Stimulated activated CD4-positive, alpha-beta T cell treated with anti-CD3 and anti-CD28 coated beads, Interleukin-12 subunit alpha, Interleukin-12 subunit beta, amount 100 ng/mL, for 4 hours (primary cell): ENCODE results near the gene TTC7B.

ENCODE experiments used
- DNase-seq: peaks from one replicate; pipeline ENCODE4 v3.0.0-alpha.2; 2020

The TTC7B gene

DNA sequence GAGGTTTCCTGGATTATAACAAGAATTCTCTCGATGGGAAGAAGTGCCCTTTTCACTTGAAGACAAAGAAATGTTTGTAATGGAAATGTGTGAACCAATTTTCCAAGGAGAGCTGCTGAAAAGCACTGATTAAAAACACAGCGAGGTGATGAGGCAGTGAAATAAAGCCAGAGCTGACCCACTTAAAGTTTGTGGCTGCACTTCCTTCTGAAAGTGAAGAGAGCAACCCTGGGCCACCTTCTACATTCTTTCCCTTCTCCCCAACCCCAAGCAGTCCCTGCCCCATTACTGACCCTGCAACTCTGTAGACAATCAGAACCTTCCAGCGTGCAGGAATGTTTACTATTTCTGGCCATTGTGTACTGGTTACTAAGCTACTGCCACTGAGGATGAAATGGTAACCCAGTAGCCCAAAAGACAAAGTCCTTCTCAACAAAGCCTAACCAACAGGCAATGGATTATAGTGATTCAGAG lies 173.9 kb downstream of the TTC7B start:
- no peak for DNase-seq

DNA sequence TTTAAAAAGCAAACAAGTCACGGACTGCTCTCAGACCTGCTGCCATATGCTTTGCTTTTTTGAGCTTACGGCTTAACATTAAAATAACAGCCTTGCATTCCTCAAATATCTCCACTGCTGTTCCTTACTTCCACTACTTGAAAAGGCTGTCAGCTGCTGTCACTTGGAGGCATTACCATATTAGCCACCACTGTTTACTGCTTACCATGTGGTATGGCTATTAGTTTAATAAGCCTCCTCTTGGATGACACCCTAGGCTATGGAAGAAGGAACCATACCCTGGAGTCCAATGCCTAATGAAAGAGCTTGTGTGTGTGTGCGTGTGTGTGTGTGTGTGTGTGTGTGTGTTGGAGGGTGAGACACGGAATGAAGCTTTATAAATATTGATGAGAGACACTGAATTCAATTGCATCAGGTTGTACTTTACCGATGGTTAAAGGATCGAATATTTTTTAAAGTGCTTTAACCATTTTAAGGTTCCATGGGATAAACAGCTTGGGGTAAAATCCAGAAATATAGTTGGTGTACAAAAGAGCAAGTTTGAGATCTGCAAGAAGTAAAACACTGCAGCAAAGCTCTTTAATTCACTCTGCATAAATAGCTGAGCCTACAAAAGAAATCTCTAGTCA lies 174.5 kb downstream of the TTC7B start:
- DNase-seq, result no peak

DNA sequence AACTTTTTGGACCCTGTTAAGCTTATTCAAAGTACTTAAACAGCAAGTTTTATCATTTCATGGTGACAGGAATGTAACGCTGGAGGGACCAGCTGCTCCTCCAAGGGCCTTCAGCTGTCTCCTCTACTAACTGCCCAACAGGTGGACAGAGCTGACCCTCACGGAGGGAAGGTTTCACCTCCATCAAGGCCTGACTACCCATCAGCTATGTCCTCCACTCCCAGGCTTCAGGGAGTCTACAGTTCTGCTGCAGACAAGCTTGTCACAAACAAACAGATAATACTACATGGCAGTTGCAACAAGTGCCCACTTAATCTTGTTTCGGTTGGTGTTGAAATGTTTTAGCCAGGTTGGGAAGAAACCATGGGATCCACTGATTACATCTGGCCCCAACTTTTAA lies 175.1 kb downstream of the TTC7B start:
- DNase-seq, result no peak

DNA sequence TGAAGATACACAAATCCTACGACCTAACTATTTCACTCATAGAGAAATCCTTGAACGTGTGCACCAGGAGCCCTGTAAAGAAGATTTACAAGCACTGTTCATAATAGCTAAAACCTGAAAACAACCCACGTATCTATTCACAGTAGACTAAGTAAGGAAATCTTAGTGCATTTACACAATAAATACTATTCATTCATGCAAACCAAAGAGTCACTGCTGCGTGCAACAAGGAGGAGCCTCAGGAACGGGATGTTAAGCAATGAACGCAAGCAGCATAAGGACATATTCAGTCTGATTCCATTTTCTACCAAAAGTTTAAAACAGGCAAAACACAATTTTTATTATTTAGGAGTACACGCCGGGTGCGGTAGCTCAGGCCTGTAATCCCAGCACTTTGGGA lies 176.6 kb downstream of the TTC7B start:
- DNase-seq, result no peak

DNA sequence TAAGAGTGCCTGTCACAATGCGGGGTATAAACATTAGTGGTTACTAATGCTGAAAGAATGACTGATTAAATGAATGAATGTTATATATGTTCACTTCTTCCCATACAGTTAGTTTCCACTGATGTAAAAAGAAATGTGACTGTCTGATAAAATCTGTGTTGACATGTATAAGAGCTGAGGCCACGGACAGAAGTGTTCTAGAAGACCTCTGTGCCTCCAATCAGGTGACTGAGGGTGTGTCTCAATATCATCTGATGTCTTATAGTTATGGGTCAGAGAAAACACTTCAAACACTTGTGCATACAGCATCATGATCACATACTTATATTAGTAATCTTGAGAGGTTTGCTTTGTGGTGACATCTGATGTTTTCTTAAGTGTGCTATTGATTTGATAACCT lies 183.4 kb downstream of the TTC7B start:
- no peak for DNase-seq

DNA sequence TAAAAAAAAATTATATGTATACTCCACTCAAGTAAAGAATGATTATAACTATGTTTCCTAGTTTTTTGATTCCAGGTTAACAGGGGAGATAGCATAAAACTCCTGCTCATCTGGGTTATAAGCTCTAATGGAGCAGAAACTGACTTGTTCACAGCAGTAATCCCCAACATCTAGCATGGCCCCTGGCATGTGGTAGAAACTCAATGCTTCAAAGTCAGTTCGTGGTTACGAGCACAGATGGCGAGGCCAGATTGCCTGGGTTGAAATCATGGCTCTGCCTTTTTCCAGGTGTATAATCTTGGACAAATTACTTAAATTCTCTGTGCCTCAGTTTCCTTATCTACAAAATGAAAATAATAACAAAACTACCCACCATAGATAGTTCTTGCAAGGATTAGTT lies 183.8 kb downstream of the TTC7B start:
- DNase-seq, result no peak

DNA sequence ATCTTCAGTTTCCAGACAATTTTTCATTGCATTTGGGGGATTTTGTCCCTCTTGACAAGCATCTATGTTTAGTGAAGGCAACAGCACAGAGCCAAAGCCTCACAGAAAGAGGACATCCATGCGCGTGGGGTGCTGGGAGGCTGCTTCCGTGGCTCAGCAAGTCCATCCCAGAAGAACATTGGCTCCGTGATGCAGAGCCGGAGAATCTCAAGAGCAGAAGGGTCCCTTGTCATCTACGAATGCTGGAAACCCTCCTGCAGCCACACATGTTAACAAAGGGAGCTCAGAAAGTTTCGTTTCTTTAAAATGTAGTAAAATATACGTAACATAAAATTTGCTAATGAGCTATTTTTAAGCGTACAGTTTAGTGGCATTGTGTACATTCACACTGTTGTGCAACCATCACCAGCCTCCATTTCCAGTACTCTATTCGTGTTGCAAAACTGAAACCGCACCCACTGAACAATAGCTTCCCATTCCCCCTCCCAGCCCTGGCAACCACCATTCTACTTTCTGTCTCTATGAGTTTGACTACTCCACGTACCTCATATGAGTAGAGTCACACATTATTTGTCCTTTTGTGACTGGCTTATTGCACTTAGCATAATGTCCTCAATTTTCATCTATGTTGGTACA lies 185.9 kb downstream of the TTC7B start:
- DNase-seq, result no peak

DNA sequence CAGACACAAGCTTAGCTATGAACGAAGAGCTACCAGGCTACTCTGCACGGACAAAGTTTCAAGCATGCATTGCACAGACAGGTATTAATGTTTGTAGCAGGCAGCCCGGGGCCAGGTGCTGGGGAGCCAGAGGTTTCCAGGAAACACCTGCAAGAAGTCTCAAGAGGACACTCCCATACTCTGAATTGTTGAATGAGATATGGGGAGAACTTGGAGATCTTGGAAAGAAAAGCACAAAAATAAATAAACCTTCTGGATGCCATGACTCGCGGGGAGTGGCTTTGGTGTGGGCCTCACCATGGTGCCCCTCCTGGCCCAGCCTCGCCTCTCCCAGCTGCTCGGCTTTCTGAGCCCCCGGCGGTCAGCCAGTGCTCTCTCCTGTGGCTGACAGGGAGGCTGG lies 186.8 kb downstream of the TTC7B start:
- DNase-seq, result no peak

DNA sequence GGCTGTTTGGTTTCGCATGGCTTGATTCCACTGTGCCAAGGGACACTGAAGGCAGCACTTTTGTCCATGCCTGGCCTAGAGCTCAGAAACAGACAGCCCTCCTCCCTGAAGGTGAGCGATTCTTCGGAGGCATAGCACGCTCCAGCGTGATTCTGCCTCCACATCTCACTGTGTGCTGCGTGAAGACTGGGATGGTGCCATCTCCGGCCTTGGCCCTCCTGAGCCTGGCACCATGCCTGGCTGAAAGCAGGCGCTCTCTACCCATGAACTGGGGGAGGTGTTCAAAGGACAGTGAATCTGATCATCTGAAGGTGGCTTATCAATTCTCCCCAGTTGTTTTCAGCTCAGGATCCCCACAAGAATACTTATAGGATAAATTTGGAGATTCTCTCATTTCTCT lies 187.4 kb downstream of the TTC7B start:
- no peak for DNase-seq

DNA sequence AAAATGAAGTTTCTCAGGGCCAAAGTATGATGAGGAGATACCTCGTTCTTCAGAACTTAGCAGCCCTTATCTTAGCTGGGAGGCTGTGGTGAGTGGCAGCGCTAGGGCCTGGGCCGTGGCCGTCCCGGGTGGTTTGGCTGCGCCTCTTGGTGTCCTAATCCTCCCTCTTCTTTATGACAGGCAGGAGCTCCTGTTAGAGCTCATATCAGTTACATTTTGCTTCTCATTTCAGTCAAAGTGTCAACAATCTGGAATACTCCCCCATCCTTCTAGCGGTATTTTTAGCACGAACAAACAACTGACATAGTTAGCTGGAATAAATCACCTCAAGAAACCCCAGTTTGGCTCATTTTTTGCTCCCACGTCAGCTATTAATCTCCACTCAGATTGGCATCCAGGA lies 188.8 kb downstream of the TTC7B start:
- DNase-seq, result no peak

DNA sequence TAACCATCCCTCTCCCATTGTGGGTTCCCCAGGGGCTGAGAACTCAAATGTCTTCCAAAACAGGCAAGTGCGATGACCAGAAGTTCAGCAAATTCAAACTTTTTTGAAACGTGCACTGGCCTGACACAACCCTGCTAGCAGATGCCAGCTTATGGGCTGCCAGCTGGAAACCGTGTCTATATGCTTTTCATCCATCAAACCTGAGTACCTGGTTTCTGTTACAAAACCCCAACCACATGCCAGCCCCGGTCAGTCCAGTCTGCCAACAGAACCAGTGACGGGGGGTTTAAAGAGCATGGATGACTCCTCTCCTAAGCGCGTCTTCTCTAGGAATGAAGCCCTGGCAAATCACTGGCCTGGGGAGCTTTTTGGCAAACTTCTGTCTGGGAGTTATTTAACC lies 189.7 kb downstream of the TTC7B start:
- no peak for DNase-seq

DNA sequence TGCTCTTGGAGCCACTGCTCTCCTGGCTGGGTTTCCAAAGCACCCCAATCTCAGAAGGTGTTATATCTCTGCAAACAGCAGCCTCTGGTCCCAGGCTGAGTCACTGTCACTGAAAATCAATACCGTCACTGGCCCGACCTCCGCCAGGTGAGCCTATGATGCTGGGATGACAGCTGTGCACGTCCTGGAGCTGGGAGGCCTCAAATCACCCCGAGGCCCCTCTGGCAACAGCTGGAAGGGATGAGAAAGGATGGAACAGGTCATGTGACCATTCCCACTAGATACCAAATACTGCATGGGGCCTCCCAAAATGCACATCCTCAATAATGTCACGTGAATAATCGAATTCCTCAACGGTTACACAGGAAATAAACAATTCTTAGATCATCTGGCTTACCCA lies 190.8 kb downstream of the TTC7B start:
- no peak for DNase-seq

DNA sequence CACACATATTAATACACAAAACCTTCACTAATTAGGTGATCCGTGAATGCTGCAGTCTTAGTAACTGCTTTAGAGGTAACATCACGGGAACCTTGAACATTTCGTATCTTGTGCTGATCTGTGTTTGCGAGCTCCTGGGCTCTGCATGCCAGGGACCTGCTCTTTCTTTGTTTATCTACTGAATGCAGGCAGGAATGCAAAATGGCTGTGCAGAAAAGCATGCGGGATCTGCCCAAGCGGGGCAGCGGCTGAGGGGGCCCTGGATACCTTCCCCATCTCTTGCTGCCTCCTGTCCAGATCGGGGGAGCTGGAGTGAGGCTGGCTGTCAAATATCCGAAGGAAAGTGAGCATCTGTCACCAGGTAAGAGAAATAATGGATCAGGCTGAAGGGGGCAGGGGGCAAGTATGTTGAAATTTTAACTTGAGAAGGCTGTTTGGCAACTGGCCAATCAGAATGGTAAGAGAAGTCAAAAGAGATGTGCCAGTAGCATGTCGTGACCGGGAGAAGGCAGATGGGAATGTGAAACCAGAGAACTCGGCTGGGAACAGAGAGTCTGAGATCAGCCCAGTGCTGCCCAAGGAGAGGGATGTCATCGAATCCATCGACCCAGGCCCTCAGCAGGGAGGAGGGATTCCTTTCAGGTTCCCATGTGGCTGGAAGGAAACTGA lies 191.4 kb downstream of the TTC7B start:
- no peak for DNase-seq

DNA sequence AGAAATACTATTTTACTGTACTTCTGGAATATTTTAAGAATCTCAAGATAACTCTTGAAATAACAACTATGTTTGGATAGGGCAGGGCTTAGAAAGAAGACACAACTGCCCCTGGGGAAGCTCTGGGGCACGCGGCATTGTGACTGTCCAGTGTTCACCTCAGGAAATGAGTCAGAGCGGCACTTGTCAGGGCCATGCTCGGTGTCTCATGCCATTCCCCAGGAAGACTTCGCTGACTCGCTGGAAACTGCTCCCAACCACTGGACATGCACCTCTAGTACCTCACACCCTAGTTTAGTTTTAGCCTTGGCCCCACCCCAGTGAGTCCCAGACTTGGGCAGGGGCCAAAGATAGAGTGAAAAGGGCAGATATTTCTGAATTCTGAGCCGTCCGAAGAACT lies 192.0 kb downstream of the TTC7B start:
- DNase-seq, result no peak

DNA sequence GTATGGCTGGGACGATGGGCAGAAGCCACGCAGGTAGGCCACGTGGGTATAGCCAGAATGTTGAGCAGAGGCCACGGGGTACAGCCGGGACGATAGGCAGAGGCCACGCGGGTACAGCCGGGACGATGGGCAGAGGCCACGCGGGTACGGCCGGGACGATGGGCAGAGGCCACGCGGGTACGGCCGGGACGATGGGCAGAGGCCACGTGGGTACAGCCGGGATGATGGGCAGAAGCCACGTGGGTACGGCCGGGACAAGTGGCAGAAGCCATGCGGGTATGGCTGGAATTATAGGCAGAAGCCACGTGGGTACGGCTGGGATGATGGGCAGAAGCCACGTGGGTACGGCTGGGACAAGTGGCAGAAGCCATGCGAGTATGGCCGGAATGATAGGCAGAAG lies 195.0 kb downstream of the TTC7B start:
- no peak for DNase-seq

DNA sequence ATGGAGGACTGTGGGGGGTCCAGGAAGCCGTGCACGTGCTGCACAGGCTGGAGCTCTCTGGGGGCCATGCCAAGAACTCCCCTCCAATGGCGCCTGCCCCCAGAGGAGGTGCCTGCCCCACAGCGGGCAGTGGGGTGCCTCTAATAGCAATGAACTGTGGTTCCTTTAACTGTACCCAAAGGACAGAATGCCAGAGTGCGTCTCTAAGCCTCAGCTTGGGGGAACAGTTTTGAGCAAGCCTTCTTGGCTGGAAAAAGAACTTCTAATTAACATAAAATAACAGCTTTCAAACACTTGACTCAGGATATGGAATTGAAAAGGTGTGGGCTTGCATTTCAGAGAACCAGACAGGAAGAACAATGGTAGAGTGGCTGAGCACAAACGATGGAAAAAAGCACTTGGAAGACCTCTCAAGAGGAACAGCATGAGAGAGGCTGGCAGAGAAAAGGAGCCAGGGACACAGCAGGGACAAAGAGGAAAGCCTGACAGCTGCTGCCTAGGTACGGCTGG lies 195.6 kb downstream of the TTC7B start:
- DNase-seq, result no peak

DNA sequence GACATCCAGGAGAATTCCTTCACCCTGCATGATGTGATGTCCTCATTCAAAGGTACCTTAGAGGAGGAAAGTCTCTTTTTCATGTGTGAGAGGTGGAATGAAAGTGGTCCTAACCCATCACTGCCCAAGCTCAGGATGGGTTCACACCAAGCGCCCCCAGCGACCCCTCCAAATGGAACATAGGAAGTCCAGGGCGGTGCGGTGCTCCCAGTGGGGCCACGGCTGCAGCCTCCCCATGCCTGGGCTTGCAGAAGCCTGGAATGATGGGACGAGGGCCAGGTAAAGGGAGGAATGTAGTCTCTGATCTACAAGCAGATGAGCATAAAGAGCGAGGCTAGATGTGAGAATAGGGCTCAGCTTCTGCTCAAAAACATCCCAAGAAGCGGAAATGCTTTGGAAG lies 196.3 kb downstream of the TTC7B start:
- no peak for DNase-seq

DNA sequence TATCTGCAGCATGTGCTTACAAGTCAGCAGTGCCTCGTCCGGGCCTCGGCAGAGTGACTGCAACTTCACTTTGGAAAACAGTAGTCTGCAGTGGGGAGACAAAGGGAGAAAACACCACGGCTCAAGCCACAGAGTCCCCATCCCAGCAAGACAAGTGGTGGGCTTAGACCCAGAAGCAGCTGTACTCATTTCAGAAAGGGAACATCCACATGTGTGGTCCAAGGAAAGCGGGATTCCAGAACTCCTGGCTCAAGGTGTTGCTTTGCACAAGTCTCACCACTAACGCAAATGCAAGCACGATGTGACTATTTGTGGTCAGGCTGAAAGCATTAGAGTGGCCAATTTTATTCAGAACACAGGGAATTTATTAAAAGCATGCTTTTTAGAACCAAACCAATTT lies 198.3 kb downstream of the TTC7B start:
- no peak for DNase-seq

DNA sequence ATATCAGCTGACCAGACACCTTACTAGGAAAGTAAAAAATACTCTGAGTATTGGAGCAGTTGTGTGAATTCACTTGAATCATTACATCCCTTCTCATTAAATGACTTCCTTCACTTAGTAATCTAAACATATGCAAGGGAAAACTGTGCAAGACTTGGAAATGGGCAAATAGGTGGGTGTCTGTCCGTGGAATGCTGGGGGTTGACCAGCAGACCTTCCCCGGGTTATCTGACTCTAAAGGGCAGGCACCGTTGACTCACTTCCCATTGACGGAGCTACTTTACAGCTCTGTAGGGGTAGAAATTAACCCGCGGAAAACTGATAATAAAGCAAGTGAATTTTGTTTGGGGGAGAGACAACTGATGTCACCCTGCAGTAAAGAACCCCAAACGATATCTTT lies 199.3 kb downstream of the TTC7B start:
- DNase-seq, result no peak

DNA sequence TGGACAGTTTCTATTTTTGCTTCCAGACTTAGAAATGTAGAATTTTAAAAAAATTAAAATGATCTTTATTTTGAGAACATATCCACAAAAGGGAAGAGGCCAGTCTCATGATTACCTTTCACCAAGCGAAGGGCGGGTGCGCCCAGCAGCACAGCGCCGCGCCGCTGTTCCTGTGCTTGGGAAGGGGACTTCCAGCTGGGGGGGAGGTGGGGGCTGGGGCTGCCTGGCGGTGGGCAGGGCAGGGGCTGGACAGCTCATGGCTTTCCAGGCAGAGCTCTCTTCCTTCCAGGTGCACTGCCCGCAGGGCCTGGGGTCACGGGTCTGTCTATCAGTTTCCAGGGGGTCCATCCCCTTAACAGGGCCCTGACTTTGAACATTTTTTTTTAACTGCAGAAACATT lies 199.9 kb downstream of the TTC7B start:
- no peak for DNase-seq

DNA sequence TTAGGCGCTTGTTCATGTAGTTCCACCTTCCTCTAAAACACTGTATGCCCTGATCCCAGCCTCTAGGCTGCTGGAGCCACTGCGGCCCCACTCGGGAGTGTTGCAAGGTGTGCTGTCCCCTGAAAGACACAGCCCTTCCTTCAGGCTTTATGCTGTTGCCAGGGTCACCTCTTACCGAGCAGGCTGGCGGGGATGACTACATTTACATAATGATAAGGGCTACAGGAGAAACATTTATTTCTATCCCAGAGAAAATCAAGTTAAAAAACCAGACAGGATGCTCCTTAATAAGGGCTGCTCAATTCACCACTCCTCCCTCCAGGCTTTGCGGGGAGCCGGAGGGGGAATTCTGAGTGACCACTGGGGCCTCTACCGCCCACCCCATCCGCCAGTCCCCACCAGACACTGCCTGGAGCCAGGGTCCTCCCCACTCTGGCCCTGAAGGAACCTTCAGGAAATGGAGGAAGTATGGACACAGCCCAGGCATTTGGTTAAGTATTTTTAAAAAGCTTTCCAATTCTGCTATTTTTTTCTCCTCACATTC lies 200.6 kb downstream of the TTC7B start:
- no peak for DNase-seq

DNA sequence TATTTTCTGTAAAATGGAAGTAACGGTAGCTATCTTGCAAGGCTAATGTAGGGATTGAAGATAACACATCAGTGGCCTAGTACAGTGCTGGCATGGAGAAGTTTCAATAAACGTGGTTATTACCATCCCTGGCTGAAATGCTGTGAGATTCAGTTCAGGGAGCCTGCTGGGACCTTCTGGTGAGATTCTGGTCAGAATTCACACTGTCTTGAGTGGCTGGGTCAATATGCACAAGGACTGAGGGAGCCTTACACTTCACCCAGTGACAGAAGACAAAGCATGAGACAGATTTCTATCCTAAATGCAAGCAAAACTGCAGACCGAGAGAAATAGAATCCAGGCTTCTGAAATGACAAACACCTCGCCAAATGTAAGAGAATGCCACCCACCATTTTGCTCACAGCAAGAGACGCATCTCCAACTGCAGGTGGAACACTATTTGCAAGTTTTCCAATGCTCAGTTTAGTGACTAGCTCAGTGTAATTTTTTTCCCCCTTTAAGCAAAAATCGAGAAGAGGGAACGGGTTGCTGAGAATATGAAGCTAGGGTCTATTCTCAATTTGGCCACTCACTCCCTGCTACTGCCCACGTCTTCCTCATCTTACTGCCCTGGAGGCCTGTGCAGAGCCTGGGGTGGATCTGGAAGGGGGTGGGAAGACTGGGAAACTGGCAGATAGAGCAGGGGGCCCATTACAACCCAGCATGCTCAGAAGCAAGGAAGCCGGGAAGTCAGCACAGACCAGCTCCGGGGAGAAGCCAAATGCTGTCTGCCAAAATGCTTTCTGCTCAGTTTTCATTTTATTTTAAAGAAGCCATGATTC lies 201.3 kb downstream of the TTC7B start:
- DNase-seq, result no peak

DNA sequence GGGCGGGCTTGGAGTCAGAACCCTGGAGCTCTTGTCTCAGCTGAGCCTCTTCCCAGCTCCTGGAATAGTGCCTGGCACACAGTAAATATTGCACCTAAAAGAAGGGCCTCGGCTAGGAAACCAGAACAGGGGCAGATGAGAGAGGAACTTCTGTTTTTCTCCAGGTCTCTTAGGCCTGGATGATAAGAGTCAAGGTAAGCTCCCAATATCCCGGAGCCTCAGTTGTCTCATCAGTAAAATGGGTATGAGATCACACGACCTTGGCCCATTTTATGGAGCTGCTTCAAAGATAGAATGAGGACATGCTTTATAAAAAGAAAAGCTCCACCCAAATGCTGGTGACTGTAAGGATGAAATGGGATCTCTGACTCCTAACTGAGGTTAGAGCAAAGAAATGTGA lies 202.2 kb downstream of the TTC7B start:
- no peak for DNase-seq
